Jurkat, Clone E6-1 (cell line): ENCODE results near the gene PIWIL4.
"Not testable (repeated sequence)": the region's sequence is repeated elsewhere in the genome, so short reads cannot be mapped to it uniquely, and the experiment has no call there.

Experiments used
- DNase-seq: peaks from one replicate; pipeline ENCODE4 v3.0.0-alpha.2; 2011; ENCODE audit warnings: low read depth, low spot score
- H3K4me3 ChIP-seq: 2 replicates; pipeline ENCODE4 v1.5.1; 2011; ENCODE audit warnings: mild to moderate bottlenecking, low read length, control low read depth, moderate library complexity

PIWIL4 gene

DNA sequence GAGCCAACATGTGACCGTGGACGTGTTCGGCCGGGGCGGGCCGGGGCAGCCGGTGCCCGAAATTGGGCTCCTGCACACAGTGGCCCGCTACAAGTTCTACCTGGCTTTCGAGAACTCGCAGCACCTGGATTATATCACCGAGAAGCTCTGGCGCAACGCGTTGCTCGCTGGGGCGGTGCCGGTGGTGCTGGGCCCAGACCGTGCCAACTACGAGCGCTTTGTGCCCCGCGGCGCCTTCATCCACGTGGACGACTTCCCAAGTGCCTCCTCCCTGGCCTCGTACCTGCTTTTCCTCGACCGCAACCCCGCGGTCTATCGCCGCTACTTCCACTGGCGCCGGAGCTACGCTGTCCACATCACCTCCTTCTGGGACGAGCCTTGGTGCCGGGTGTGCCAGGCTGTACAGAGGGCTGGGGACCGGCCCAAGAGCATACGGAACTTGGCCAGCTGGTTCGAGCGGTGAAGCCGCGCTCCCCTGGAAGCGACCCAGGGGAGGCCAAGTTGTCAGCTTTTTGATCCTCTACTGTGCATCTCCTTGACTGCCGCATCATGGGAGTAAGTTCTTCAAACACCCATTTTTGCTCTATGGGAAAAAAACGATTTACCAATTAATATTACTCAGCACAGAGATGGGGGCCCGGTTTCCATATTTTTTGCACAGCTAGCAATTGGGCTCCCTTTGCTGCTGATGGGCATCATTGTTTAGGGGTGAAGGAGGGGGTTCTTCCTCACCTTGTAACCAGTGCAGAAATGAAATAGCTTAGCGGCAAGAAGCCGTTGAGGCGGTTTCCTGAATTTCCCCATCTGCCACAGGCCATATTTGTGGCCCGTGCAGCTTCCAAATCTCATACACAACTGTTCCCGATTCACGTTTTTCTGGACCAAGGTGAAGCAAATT lies 21.7 kb upstream of the PIWIL4 start:
- DNase-seq, result no peak
- H3K4me3 ChIP-seq, result no peak overlapping the region

DNA sequence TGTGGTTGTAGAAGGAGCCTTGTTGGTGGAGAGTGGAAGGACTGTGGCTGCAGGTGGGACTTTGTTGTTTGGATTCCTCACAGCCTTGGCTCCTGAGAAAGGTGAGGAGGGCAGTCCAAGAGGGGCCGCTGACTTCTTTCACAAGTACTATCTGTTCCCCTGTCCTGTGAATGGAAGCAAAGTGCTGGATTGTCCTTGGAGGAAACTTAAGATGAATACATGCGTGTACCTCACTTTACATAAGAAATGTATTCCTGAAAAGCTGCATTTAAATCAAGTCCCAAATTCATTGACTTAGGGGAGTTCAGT lies 21.1 kb upstream of the PIWIL4 start:
- H3K4me3 ChIP-seq, result no peak overlapping the region

DNA sequence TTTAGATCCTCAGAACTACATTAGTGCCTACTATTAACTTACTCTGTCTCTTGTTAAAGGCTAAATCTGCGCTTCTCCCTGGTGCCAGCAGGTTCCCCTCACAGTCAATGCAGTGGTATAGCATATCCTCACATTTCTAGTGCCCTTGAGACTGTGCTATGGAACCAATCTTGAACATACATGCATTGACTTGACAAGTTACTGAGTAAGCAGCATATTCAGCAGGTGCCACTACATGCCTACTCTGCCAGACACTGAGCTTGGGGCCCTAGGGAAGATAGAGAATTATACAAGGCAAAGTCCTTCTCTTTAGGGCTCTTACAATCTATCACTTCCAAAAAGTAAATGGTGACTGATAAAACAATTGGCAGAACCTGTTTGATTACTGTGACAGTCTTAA lies 20.3 kb upstream of the PIWIL4 start:
- no peak overlapping the region for H3K4me3 ChIP-seq

More for the DNA sequence above, 21.1 kb upstream of the PIWIL4 start:
- DNase-seq, result no peak

DNA sequence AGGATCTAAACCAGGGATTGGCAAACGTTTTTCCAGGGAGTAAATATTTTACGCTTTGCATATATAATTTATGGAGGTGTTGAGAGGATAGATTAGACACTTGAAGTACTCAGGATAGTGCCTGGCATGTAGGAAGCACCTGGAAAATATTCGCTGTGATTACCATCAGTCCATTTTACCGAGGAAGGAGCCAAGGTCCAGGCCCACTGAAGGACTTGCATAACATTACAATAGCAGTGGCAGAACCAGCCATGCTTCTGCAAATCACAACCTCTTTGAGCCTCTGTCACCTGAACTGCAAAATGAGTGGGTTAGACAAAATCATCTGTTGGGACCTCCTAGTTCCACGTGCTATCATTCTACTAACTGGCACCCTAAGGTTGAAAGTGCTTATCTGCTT lies 18.0 kb upstream of the PIWIL4 start:
- no peak overlapping the region for H3K4me3 ChIP-seq
- no peak for DNase-seq

More for the DNA sequence above, 20.3 kb upstream of the PIWIL4 start:
- DNase-seq, result no peak

DNA sequence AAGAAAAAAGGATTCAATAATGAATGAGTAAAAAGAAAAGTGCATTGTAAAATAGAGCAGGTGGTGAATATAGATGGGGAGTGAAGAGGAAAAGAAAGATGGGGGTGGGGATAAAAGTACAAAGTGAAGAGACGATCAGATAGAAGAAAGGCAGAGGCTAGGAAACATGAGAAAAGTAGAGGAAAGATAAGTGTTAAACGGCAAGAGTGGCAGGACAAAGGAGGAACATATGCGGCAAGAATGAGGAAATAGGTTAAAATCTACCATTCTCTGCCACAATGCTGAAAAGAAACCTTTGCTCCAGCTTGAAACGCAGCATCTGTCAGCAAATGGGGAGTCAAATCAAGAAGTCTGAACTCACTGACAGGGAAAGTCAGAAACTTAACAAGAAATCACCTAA lies 16.7 kb upstream of the PIWIL4 start:
- DNase-seq, result no peak

DNA sequence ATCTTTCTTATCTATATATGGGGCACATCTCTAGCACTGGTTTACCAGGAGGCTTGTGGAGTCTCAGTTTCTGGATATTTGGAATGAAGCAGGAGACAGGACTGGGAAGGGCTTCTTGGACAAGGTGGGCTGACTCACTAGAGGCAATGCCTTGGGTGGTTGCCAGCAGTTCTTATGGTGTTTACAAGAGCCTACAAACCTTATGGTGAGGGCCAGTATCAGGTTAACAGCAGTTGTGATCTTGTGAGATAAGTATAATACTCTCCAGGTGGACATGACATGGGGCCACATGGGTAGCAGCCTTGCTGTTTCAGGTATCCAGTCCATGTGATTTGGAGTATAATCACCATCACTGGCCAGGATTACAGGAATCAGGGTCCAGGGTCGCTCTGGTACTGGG lies 13.2 kb upstream of the PIWIL4 start:
- no peak for DNase-seq
- H3K4me3 ChIP-seq, result no peak overlapping the region

More for the DNA sequence above, 16.7 kb upstream of the PIWIL4 start:
- H3K4me3 ChIP-seq, result no peak overlapping the region

DNA sequence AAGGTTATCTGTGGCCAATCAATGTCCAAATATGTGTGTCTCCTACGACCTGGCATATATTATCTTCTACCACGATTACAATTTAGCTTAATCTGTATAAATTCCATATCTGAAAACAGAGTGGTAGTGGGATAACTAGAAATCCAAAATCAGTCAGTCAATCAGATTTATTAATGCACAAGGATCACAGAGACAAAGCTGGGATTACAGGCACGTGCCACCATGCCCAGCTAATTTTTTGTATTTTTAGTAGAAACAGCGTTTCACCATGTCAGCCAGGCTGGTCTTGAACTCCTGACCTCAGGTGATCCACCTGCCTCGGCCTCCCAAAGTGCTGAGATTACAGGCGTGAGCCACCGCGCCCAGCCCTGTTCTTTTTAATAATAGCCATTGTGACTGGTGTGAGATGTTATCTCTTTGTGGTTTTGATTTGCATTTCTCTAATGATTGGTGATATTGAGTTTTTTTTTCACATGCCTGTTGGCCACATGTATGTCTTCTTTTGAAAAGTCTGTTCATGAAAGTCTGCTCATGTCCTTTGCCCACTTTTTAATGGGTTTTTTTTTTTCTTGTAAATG lies 11.3 kb upstream of the PIWIL4 start:
- DNase-seq, H3K4me3 ChIP-seq: not testable (repeated sequence)

DNA sequence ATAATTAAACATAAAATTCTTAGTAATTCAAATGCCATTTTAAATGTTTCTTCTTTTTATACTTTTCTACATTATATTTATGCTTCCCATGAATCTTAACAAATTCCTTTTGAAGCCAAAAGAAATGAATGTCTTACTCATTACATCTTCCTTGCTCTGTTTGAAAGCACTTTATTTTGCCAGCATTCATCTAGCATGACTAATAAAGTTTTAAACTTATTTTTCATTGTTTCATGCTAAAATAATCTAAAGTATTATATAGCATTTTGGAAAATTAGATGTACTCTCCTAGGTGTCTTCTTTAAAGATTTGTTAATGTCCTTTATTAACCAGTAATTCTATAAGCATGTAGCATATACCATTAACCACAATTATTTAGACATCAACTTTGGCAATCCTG lies 9.7 kb upstream of the PIWIL4 start:
- no peak for DNase-seq
- H3K4me3 ChIP-seq, result no peak overlapping the region

DNA sequence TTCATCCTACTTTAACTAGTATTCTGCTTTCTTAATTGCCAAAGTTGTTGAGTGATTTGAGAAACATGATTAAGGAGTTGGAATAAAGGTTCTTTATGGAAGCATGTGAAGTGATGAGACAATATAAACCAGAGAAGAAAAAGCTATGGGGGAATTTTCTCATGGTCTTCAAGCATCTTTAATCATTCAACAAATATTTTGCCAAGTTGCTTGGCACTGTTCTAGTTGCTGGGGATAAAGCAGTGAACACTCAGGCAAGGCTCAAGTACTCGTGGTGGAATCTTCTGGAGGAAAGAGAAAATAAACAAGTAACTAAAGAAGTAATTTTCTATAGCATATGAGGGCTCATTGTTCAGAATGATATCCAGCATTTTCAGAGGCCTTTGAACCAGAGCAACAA lies 9.2 kb upstream of the PIWIL4 start:
- H3K4me3 ChIP-seq, result no peak overlapping the region
- no peak for DNase-seq

DNA sequence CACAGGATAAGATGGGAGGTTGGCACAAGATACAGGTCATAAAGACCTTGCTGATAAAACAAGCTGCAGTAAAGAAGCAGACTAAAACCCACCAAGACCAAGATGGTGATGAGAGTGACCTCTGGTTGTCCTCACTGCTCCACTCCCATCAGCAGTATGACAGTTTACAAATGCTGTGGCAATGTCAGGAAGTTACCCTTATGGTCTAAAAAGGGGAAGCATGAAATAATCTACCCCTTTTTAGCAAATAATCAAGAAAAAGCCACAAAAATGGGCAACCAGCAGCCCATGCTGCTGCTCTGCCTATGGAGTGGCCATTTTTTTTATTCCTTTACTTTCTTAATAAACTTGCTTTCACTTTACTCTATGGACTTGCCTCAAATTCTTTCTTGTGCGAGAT lies 8.7 kb upstream of the PIWIL4 start:
- no peak for DNase-seq
- H3K4me3 ChIP-seq, result no peak overlapping the region

DNA sequence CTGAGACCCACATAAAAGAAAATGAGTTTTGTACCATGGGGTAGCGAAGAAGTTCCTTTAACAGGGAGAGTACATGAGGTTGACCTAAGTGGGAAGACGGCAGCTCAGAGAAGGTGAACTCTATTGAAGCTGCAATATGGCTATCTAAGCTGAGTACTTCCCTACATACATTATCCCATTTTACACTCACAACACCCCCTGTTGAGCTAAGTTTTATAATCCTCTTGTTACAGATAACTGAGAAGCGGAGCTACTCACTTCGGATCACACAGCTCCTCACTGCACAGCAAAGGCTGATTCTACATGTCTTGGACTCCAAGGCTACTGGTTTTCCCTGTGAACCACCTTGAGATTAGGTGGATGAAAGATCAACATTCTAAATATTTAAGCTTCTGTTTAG lies 8.2 kb upstream of the PIWIL4 start:
- no peak overlapping the region for H3K4me3 ChIP-seq
- DNase-seq, result no peak

DNA sequence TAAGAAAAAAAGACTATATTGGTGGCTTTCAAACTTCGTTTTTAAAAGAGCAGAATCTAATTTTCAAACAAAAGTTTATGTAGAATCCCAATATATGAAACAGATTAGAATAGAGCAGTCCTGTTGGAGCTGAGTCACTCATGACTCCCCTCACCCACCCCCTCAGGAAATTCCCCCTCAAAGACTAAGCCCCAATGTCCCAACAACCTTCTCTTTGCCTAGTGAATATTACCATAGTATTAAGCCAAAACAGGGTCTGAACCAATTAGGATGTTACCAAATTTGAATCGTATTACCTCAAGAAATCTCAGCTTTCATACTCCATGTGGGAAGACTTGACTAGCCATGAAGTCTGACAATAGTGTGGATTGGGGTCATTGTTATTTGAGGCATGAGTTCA lies 7.8 kb upstream of the PIWIL4 start:
- H3K4me3 ChIP-seq, result no peak overlapping the region
- DNase-seq, result no peak

DNA sequence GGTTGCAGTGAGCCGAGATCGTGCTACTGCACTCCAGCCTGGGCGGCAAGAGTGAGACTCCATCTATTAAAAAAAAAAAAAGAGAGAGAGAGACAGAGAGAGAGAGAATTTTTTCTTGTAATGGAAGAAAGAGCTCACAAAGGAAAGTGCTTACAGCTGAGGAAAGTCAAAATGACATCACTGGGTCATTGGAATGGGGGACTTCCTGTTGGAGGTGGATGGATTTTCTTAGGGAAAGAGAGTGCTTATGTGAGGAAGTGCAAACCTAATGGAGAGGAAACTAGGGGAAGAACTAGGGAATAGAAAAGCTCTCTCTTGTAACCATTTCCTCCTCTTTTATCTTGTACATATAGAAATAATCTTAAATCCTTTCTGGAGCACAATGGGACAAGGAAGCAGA lies 6.3 kb upstream of the PIWIL4 start:
- no peak for DNase-seq

DNA sequence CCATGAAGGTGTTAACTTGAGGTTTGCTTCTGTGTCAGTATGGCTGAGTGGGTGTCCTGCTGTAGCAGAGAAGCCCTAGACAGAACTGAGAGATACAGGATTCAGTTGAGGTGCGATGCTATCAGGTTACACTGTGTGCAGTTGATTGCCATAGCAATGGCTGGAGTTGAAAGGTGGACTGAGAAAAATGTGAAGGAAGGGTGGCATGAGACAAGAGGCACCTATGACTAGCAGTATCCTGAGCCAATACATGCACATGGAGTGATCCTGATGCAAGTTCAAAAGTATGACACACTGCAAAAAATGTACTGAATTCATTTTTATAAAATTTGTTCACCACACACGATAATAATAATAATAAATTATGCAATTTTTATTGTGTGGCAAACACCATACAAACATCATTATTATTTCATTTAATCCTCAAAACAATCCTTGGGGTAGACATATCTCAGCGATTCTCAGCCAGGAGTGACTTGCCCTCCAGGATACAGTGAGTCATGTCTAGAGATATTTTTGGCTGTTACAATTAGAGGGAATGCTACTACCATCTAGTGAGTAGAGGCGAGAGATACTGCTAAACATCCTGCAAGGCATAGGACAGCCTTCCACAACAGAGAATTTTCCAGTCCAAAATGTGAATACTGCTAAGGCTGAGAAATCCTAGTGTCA lies 3.9 kb upstream of the PIWIL4 start:
- H3K4me3 ChIP-seq, result no peak overlapping the region
- DNase-seq, result no peak

More for the DNA sequence above, 6.3 kb upstream of the PIWIL4 start:
- no peak overlapping the region for H3K4me3 ChIP-seq

DNA sequence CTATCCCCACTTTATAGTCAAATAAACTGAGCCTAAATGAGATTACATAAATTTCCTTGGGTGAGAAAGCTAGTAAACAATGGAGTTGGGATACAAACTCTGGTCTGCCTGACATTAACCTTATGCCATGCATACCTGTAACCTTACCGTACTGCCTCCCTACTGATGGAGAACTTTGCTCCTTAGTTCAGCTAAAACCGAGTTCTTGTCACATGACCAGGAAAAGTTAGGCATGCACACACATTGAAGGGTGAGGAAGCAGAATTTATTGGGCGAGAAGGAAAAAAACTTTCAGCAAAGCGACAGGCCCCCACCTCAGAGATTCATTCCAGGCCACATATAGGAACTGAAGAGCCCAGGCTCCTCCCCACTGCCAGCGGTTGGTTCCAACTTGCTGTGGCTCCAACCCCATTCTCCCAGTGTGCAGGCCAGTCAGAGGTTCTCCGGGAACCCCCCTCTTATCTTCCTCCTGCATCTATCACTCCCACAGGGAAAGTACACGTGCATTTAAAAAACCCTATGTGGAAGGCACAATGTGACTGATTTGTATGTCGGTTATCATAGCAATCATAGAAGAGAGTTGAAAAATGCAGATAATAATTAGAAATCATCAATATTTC lies 3.2 kb upstream of the PIWIL4 start:
- no peak for DNase-seq
- H3K4me3 ChIP-seq, result no peak overlapping the region

DNA sequence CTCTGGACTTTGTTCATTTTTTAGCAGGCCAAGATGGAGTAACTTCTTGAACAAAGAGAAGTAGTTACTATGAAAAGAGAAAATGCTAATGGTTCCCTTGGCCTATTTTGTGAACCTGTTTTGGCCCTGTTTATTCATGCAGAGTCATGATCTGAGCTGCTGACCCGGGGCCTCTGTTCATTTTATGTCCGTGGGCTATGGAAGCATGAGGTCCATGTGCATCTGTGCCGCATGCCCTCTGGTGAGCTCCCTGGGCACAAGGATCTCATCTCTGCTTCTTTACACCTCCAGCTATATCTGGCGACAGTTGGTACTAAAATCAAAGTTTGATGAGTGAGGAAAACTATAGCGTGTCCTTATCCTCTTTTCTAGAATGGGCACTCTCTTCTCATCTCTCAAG lies 1.0 kb downstream of the PIWIL4 start:
- DNase-seq, result no peak

DNA sequence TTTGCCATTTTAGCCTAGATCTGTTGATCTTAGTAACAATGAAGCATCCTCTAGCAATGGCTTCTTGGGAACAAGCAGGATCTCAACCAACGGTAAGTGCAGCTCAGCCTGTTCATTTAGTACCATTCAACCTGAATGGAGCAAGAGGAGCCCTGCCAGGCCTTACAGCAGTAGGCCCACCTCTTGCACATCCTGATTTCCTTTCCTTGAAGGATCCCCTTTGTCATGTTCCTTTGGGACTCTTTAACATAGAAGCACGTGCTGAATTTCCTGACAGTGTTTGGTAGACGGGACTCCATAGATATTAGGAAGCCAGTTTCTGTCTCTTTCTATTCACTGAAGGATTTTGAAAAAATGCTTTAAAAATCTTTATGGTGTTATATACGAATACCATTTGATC lies 1.5 kb downstream of the PIWIL4 start:
- no peak for DNase-seq
- H3K4me3 ChIP-seq, result no peak overlapping the region

More for the DNA sequence above, 1.0 kb downstream of the PIWIL4 start:
- no peak overlapping the region for H3K4me3 ChIP-seq

DNA sequence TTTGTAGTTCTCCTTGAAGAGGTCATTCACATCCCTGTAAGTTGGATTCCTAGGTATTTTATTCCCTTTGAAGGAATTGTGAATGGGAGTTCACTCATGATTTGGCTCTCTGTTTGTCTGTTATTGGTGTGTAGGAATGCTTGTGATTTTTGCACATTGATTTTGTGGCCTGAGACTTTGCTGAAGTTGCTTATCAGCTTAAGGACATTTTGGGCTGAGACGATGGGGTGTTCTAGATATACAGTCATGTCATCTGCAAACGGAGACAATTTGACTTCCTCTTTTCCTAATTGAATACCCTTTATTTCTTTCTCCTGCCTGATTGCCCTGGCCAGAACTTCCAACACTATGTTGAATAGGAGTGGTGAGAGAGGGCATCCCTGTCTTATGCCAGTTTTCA lies 5.8 kb downstream of the PIWIL4 start:
- H3K4me3 ChIP-seq, DNase-seq: not testable (repeated sequence)

DNA sequence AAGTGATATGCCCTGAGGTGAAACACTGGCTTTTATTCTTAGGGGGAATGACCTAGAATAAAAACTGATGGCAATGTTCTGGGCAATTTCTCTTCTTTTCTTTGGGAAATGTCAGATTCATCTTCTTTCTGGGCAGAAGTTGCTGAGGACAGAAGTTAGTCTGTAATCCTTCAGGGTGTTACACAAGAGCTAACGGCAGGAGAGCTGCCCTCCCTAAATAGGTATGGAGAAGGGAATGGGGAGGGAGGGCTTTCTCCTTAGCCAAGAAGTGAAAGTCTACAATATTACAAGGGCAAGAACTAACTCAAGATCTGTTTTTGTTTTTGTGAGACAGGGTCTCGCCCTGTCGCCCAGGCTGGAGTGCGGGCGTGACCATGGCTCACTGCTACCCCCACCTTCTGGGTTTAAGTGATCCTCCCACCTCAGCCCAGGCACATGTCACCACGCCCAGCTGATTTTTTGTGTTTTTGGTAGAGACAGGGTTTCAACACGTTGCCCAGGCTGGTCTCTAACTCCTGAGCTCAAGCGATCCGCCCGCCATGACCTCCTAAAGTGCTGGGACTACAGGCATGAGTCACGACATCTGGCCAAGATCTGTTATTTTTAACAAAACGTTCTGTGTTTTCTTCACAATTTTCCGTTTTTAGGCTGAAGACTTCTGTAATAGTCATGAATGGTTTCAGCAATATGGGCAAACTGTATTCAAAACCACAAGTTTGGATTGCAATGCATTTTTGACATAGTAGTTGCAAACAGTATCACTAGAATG lies 7.2 kb downstream of the PIWIL4 start:
- no peak for DNase-seq

More for the DNA sequence above, 7.2 kb downstream of the PIWIL4 start:
- H3K4me3 ChIP-seq, result no peak overlapping the region
